Muscle of leg (tissue), 11 donors: ENCODE measurements around the gene ETV5. TPM values are rescaled to one million over a fixed set of nuclear protein-coding genes. Genes with fewer than 3 reads are reported as not detected.

Source experiments
- DNase-seq: peaks from one replicate; pipeline ENCODE4 v3.0.0; 2013
- H3K27ac ChIP-seq: one replicate; pipeline ENCODE4 v1.5.1; 2013; ENCODE audit warnings: mild to moderate bottlenecking, low read length, control low read depth
- H3K27me3 ChIP-seq: one replicate; pipeline ENCODE4 v1.6.1; 2013; ENCODE audit warnings: low read length; ENCODE audit not compliant: control insufficient read depth, insufficient read depth
- H3K36me3 ChIP-seq: one replicate; pipeline ENCODE4 v1.6.1; 2013; ENCODE audit warnings: low read length; ENCODE audit not compliant: control insufficient read depth, insufficient read depth
- H3K4me1 ChIP-seq: one replicate; pipeline ENCODE4 v1.6.1; 2013; ENCODE audit warnings: low read length; ENCODE audit not compliant: control insufficient read depth, insufficient read depth
- H3K4me3 ChIP-seq: one replicate; pipeline ENCODE4 v1.5.1; 2013; ENCODE audit warnings: low read length, control low read depth
- H3K9me3 ChIP-seq: replicated peaks from 2 replicates; pipeline ENCODE4 v1.6.1; 2013; ENCODE audit warnings: low read depth, low read length; ENCODE audit not compliant: control insufficient read depth
- WGBS: methylation state at CpG from one replicate; pipeline ENCODE4 v1.1.5; 2013; ENCODE audit warnings: missing lambda C conversion rate; ENCODE audit not compliant: insufficient coverage; 5-methylcytosine and 5-hydroxymethylcytosine counted together
- polyA plus RNA-seq, 8 donors: library from polyadenylated mRNA; unstranded; fragments of 120-200 nt; gene quantifications; one replicate each; pipeline versions ENCODE4 v1.2.1 to v1.2.3, GENCODE V29; 2013; ENCODE audit warnings: inconsistent platforms in 1 of 8, low replicate concordance in 1 of 8; ENCODE audit not compliant: insufficient read length in 8 of 8, insufficient read depth in 1 of 8
- total RNA-seq: library from RNA; stranded (reverse); fragments of 120-200 nt; gene quantifications from one replicate; pipeline ENCODE4 v1.2.4, GENCODE V29; 2013

Gene ETV5
- total and polyA plus RNA-seq, 9 donors, result 25.6 to 34.5 (median 29.9) TPM

DNA sequence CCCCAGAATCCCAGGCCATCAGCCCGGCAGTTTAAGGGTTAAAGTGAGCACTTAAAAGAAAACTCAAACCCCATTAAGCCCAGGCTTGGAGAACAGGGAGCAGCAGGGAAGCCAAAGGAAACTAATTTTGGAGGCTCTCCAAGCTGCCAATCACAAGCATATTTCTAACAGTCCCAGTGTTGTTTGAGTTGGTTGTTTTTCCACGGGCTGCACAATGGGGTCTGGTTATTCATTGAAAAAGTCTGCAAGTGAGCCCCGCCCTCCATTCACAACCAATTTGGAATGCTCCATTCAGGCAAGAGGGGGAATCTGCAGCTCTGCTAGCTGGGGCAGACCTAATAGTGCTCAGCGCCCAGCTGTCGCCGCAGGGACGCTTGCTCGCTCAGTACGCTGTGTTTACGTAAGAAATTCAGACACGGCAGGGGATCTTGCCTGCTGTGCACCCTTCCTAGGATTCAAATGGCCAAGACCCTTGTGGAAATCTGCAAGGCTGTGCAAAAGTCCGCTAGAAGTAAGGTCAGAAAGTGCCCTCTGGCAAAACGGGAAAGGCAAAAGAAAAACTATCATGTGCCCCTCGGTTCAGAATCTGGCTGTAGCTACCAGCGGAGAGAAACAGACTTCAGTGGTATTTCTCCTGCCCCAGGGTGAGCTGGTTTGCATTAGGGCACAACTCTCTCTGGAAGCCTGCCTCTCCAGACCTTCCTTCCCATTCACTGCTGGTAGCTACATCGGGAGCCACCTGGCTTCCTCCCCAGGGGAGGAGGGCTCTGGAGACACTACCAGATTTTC lies 11.0 kb downstream of the ETV5 start:
- H3K36me3 ChIP-seq, result peaks cover 4% of the 10 kb centered on the region
- H3K4me3 ChIP-seq, result peak overlapping the region; percentile 45
- peaks cover 31% of the 10 kb centered on the region for H3K4me1 ChIP-seq
- H3K9me3 ChIP-seq, result no peaks in the 10 kb centered on the region
- peak overlapping the region; percentile 85 for H3K27ac ChIP-seq
- peak; percentile 95 for DNase-seq
- no peaks in the 10 kb centered on the region for H3K27me3 ChIP-seq
- WGBS, result 0% methylated on average over 13 of the region's 16 CpGs

- no peak for DNase-seq
- no CpG with 5 or more reads among the region's 4 CpGs for WGBS
- Histone ChIP-seq H3K4me1 (peaks cover 31% of the 10 kb centered on the region), H3K4me3 (peak overlapping the region; percentile 45), H3K36me3 (peaks cover 4% of the 10 kb centered on the region), H3K27me3 (no peaks in the 10 kb centered on the region), H3K9me3 (no peaks in the 10 kb centered on the region), H3K27ac (peak overlapping the region; percentile 57)
These were observed 11.6 kb downstream of the ETV5 start for GRCh38 chr3:186097317-186097662.

GRCh38 chr3:186096290-186096689 lies 12.6 kb downstream of the ETV5 start:
- no peaks in the 10 kb centered on the region for H3K27me3 ChIP-seq

GRCh38 chr3:186095561-186096081 lies 13.3 kb downstream of the ETV5 start:
- Histone ChIP-seq H3K27me3 (no peaks in the 10 kb centered on the region), H3K4me1 (peaks cover 37% of the 10 kb centered on the region), H3K36me3 (peaks cover 4% of the 10 kb centered on the region), H3K27ac (no peak overlapping the region), H3K9me3 (no peaks in the 10 kb centered on the region), H3K4me3 (no peak overlapping the region)
- peak; percentile 76 for DNase-seq
- 60% methylated on average over 1 of the region's 8 CpGs for WGBS

More at GRCh38 chr3:186096290-186096689, 12.6 kb downstream of the ETV5 start:
- Histone ChIP-seq H3K4me1 (peaks cover 31% of the 10 kb centered on the region), H3K27ac (peak overlapping the region; percentile 17), H3K9me3 (no peaks in the 10 kb centered on the region), H3K36me3 (peaks cover 4% of the 10 kb centered on the region), H3K4me3 (no peak overlapping the region)
- no peak for DNase-seq
- no CpG with 5 or more reads among the region's 2 CpGs for WGBS

- Histone ChIP-seq H3K9me3 (no peaks in the 10 kb centered on the region), H3K4me3 (no peak overlapping the region), H3K27ac (peak overlapping the region; percentile 3), H3K27me3 (no peaks in the 10 kb centered on the region), H3K36me3 (peaks cover 4% of the 10 kb centered on the region), H3K4me1 (peaks cover 39% of the 10 kb centered on the region)
- no peak for DNase-seq
- 100% methylated on average over 2 of the region's 7 CpGs for WGBS
These were observed 14.0 kb downstream of the ETV5 start for GRCh38 chr3:186094696-186095425.

GRCh38 chr3:186094271-186094670 lies 14.6 kb downstream of the ETV5 start:
- H3K27ac ChIP-seq, result no peak overlapping the region
- WGBS, result no CpG with 5 or more reads among the region's 5 CpGs

DNA sequence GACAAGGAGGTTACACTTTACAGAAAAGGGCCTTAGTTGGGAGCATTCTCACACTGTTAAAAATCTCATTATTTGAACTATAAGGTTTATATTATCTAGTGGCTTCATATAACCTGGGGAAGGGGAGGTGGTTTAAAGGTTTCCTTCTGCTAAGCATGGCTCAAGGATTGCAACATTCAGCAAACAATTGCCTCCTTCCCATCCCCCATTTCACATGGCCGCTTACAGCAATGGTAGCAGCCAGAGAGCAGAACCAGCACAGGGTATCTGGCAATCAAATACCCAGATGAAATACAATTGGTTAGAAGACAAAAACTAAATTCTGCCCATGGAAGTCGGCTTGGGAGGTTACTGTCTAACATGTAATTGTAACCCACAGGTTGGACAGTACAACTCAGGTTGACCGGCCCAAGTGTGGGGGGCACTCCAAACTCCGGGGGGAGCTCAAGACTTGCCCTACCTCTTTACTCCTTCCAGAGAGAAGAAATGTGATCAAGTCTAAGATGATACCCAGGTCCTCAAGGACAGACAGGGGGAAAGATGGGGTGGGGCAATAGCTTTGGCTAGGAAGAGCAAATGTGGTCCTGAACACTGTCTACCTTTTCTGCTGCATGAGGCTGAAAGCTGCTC lies 15.5 kb downstream of the ETV5 start:
- Histone ChIP-seq H3K27me3 (no peaks in the 10 kb centered on the region), H3K9me3 (no peaks in the 10 kb centered on the region), H3K4me3 (no peak overlapping the region), H3K36me3 (peaks cover 4% of the 10 kb centered on the region), H3K4me1 (peaks cover 29% of the 10 kb centered on the region), H3K27ac (no peak overlapping the region)
- DNase-seq, result no peak
- 86% methylated on average over 1 of the region's 4 CpGs for WGBS

More at GRCh38 chr3:186094271-186094670, 14.6 kb downstream of the ETV5 start:
- Histone ChIP-seq H3K36me3 (peaks cover 4% of the 10 kb centered on the region), H3K4me3 (no peak overlapping the region), H3K9me3 (no peaks in the 10 kb centered on the region), H3K27me3 (no peaks in the 10 kb centered on the region), H3K4me1 (peaks cover 37% of the 10 kb centered on the region)
- peak; percentile 44 for DNase-seq

GRCh38 chr3:186092360-186093070 lies 16.4 kb downstream of the ETV5 start:
- H3K4me1 ChIP-seq, result peaks cover 22% of the 10 kb centered on the region
- no peaks in the 10 kb centered on the region for H3K27me3 ChIP-seq
- no peak overlapping the region for H3K27ac ChIP-seq
- H3K4me3 ChIP-seq, result no peak overlapping the region
- 74% methylated on average over 7 of the region's 10 CpGs for WGBS
- peaks cover 4% of the 10 kb centered on the region for H3K36me3 ChIP-seq
- DNase-seq, result no peak
- no peaks in the 10 kb centered on the region for H3K9me3 ChIP-seq

DNA sequence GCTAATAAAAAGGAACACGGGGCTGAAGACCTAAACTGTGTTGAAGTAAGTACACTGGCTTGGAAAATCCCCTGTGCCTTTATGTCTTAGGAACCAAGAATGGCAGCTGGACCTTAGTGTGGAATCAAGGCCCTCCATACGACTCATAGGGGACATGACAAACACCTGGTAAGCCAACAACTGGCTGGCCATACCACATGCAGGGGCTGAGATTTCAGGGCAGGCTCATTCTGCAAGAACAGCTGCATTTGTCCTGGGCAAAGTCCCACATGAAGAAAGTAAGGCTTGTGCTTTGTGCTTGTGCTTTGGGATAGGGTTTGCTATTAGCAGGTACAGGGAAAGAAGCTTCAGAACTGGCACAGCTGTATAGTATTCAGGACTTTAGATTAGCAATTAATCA lies 18.0 kb downstream of the ETV5 start:
- 81% methylated on average over 2 of the region's 2 CpGs for WGBS
- H3K4me3 ChIP-seq, result no peak overlapping the region
- H3K27me3 ChIP-seq, result no peaks in the 10 kb centered on the region
- H3K36me3 ChIP-seq, result peaks cover 2% of the 10 kb centered on the region
- no peaks in the 10 kb centered on the region for H3K9me3 ChIP-seq
- DNase-seq, result peak; percentile 68
- H3K27ac ChIP-seq, result peak overlapping the region; percentile 53
- H3K4me1 ChIP-seq, result peaks cover 10% of the 10 kb centered on the region
